DMS53 (cell line): ENCODE results near the gene NAA60.

Source experiments
- DNase-seq: peaks from one replicate; lab custom pipeline; 2025; lab: John Stamatoyannopoulos, UW

The NAA60 gene

DNA sequence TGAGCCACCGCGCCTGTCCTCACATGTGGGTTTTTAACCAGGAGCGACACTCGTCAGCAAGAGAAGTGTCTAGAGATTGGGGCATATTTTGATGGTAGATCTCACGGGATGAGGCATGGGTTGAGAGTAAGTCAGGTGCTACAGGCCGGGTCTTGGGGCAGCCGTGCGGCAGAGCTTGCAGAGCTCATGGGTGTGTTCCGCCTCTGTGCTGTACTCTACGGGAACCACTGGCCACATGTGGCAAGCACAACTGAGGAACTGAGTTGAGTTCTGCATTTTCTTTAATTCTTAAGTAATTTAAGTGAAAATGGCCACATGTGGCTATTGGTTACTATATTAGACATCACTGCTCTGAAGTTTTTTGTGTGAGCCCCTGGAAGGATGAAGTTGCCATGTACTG, 66.9 kb downstream of the NAA60 start:
- no peak for DNase-seq

DNA sequence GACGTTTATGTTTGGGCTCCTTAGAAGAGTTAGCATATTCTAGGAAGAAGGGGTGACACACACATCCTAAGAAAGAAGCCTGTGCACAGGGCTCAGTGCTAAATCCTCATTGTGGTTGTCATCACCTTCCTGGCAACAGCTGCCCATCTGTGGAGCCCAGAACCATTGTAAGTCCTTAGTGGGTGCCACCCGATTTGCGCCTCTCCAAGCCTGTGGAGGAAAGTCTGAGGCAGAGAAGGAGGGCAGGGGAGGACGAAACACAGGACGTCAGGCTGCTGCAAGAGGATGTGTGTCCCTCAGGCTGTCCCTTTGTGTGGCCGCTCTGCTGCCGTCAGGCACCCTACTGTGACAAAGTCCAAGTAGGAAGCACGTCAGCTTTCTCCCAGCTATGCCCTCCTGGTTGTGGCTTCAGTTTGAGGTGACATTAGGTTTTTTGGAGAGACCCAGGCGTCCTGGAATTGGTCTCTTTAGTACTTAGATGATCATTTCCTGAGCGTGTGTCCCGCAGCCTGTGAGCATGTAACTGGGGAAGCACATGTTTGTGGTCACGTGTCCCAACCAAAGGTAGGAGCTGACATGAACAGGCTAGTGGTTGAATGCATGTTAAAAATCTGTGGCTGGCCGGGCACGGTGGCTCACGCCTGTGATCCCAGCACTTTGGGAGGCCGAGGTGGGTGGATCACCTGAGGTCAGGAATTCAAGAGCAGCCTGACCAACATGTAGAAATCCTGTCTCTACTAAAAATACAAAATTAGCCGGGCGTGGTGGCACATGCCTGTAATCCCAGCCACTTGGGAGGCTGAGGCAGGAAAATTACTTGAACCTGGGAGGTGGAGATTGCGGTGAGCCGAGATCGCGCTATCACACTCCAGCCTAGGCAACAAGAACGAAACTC, 68.1 kb downstream of the NAA60 start:
- DNase-seq, result no peak

DNA sequence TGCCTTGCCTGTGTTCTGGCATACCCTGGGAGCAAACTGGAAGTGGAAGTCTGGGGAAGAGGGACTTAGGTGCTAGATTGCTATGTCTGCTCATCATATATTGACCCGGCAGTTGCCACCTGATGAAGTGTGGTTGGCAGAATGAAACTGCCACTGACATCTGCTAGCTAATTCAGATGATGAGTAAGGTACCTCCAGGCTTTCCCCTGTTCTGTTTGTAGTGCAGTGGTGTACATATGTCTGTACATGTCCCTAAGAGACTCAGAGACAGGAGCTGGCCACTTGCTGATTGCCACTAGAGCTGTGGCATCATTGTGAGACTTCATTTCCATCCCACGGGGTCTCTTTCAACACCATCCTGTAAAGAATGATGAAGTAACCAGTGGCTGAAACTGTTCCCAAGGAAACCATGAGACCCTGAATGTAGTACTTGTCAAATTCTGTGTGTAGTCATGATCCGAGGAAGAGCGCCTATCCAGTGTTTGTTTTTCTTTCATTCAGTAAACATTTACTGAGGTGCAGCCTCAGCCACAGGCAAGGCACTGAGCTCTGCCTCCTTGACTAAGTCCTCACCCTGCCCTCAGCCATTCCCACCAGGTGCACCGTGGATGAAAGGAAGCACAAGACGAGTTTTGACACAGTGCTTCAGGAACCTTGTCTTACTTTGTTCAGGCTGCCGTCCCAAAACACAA, 70.6 kb downstream of the NAA60 start:
- DNase-seq, result peak; percentile 84

DNA sequence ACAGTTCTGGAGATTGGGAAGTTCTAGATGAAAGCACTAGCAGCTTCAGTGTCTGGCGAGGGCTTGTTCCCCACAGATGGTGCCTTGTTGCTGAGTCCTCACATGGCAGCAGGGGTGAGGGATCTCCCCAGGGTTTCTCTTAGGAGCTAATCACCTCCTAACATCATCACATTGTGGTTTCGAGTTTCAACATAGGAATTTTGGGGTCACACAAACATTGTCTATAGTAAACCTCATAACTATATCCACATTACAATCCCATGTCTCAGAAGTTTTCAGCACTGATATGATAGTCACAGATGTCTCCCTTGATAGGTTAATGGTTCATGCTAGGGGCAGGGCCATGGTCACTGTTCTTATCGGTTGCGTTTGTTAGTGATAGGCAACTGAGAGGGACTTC, 71.1 kb downstream of the NAA60 start:
- no peak for DNase-seq

DNA sequence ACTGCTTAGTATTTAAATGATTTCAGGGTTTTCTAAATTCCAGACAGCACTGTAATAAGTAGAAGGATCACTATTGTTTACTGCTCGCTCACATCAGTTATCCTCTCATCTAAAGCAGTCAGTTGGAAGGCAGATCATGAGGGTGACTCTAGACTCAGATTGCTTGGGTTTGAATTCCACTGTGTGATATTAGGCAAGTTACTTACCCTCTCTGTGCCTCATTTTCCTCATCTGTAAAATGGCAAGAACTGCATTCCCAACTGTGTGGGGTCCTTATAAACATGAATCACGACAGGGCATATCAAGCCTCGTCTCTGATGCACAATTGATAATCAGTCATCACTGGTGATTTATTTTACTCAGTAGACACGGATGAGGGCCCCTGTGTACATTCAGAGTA, 72.4 kb downstream of the NAA60 start:
- no peak for DNase-seq

DNA sequence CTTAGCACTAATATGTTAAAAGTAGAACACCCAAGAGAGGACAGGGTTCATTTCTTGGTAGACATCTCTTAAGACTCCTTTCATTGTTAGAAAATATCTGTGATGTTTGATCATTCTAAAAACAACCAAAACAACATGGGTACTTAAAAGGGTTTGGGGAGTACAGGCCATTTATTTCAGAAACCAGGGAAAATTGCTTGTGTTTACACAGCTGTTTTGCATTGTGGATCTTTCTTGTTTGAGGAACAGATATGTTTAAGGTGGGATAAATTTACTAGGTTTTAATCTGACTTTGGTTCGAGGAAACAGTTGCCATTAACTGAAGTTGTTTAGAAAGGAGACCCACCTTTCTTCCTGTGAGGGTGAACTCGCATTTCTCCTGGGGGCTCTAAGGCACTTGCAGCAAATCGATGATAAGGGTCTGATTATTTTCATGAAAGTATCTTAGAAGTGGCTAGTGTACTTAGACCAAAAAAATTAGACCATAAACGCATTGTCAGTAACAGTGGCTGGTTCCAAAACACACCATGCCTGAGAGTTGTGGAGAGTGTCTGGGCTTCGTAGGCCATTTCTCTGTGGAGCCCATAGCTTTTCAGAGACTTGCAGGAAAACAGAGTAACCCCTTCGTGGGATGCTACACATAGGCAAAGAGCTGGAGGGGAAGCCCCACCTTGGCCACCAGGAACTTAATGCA, 75.0 kb downstream of the NAA60 start:
- DNase-seq, result peak; percentile 49

DNA sequence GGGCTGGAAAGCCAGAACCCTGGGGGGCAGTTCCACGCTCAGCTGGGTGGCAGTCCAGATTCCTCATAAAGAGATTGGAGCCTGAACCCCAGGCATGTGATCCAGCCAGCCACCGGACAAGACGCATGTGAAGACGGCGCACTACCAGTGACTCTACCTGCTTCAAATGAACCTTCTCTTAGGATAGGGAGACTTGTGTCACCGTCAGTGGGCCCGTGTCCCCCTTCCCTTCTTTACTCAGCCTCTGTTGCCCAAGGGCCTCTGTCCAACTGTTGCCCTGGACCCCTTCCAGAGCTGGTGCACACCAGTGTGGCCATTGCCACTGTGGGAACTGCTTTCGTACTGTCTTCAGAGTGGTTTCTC, 75.5 kb downstream of the NAA60 start:
- no peak for DNase-seq

DNA sequence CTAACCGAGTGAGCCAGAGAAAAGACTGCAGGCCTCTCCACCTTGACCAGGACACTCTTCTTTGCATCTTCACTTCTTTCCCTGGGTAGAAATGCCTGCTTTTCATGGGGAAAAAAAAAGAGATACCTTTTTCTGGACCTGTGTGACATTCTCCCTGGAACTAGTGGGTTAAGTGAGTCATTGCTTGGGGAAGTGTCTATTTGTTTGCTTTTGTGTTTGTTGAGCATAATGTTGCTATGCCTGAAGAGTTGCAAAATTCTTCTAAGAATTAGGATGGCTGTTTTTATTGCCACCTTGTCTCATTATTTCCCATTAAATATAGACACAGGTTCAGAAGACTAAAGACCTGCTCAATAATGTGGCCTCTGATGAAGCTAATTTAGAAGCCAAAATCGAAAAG, 76.1 kb downstream of the NAA60 start:
- peak; percentile 56 for DNase-seq

DNA sequence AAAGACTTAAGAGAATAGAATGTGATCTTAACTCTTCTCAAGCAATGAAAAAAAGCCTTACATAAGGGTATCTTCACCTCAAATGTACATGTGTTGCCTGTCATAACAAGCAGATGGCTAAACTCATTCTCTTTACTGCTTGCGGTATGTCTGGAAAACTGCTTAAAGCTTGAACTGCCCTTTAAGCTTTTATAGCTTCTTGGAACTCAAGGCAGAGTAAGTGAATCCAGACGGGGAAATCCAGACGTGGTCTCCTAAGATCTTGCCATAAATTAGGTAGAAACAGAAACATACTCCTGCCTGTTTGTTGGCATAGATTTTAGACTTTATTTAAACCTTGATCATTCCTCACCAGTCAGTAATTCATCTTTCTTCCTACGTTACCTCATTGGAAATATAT, 76.9 kb downstream of the NAA60 start:
- no peak for DNase-seq

DNA sequence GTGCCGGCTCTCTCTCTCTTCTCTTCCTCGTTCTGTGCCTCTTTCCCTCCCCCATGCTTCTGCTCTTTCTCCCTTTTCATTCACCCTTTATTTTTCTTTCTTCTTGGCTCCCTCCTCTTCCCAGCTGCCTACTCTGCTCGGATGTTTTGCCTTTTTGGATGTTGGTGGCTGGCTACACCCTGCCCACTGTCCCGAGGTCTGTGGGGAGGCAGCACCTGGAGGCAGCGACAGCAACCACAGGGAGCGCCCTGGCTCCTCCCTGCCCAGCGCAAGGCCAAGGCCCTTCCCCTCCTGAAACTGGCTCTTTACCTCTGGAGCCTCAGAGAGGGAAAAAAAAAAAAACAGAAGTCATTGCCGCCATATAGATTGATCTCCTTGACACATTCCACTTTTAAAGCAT, 77.4 kb downstream of the NAA60 start:
- DNase-seq, result no peak

DNA sequence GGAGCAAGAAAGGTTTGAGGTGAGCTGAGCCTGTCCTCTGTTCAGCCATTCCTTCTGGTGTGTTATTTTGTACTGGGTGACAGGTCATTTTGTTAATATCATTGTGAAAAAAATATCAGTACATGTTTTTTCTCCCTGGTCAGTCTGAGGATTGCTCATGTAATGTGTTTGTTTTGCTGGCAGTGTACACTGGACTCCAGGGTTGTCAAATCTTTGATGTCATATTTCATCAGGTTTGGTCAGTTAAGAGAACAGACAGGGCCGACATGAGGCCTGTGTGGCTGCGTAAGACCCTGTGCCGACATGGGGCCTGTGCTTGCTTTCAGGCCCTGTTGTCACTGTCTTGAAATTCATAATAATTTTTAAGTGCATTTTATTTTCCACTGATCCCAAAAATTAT, 79.8 kb downstream of the NAA60 start:
- DNase-seq, result no peak

DNA sequence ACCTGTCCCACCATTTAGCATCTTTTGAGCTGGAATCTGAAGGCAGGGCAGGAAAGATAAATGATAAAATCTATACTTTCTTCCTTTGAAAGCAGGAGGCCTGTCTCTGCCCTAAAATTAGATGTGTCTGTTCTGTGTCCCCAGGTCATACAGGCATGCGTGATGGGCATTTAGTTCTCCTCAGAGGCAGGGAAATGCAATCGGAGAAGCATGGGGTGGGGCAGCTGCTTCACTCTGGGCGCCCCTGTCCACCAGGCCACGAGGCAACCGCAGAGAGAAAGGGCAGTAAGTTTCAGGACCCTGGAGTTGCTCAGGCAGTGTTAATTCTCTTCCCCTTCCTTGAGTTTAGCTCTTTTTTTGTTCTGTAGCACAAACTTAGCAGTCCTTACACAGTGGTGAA, 82.5 kb downstream of the NAA60 start:
- no peak for DNase-seq

DNA sequence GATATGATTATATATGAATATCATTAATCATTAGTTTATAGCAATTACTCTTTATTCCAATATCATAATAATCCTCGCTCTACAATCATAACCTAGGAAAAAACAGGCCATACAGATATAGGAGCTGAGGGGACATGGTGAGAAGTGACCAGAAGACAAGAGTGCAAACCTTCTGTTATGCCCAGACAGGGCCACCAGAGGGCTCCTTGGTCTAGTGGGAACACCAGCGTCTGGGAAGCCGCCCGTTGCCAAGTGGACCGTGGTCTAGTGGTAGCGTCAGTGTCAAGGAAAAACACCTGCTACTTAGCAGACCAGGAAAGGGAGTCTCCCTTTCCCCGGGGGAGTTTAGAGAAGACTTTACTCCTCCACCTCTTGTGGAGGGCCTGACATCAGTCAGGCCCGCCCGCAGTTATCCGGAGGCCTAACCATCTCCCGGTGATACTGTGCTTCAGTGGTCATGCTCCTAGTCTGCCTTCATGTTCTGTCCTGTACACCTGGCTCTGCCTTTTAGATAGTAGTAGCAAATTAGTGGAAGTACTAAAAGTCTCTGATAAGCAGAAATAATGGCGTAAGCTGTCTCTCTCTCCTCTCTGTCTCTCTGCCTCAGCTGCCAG, 83.8 kb downstream of the NAA60 start:
- peak; percentile 87 for DNase-seq

DNA sequence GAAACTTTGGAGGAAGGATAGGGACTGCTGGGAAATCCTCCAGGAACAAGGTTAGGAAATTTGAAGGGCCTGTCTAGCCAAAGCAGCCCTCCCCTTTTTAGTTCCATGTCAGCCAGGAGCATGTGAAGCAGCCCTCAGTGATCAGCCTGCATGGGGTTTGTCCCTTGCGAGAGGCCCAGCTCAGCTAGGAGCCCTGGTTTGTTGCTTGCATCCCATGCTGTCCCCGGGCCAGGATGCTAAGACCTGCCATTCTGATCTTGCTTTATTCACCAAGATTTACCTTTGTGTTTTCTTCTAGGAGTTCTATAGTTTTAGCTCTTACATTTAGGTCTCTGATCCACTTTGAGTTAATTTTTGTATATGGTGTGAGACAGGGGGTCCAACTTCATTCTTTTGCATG, 84.9 kb downstream of the NAA60 start:
- no peak for DNase-seq

DNA sequence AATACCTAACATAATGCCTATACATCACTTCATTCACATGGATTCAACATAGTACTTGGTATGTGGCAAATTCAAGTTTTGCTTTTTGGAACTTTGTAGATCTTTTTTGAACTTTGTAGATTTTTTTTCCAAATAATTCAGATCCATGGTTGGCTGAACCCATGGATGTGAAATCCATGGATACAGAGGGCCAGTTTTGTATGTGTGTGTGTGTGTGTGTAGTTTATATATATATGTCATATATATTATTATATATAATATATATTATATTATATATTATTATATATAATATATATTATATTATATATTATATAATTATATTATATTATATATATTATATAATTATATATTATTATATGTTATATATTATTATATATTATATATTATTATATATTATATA, 85.7 kb downstream of the NAA60 start:
- DNase-seq, result no peak

DNA sequence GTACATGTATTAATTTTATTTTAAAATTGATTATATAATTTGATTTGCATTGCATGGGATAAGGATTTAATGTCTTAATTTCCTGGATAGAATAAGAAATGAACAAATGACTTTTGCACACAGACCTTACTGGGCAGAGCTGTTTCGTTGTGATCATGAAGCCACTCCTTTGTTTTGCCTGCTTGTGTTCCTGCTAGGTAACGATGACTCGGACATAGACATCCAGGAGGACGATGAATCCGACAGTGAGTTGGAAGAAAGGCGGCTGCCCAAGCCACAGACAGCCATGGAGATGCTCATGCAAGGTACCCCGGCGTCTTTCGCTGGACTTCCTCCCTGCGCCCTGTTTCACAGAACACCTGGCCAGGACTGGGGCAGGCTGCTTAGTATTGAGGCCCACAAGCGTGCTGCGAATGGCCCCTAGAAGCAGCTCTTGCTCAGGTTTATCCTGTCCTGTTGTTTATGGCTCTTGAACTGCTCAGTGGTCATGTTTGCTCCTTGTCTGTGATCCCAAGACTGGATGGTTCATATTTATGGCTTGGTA, 87.0 kb downstream of the NAA60 start:
- DNase-seq, result no peak

DNA sequence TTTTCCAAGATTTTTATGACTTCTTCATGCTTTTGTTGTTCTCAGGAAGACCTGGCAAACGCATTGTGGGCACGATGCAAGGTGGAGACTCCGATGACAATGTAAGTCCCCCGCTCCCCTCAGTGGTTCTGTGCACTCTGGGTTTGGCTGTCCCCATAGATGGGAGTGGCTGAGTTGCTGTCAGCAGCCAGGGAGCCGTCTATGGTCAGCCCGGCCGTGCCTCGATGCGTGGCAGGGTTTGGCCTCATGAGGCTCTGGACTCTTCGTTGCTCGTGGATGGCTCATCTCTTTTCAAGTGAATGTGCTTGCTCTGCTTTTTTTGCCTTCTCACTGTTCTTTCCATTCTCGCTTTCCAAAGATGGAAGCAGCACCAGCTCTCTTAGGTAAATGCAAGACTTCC, 89.3 kb downstream of the NAA60 start:
- no peak for DNase-seq

DNA sequence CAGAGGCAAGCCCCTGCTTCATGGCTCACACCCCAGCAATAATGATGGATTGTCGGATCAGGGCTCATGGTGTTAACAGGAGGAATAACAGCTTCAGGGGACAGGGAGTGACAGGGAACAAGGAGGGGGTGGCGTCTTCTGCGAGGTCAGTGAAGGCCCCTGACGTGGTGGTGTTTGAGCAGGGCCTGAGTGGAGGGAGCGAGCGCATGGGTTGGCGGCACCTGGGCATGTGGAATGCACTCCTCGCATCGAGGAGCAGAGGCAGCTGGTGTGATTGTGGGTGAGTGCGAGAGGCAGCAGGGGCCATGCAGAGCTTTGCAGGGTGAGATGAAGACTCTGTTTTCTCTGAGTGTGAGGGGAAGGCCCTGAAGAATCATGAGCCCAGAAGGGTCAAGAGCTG, 90.6 kb downstream of the NAA60 start:
- DNase-seq, result no peak

DNA sequence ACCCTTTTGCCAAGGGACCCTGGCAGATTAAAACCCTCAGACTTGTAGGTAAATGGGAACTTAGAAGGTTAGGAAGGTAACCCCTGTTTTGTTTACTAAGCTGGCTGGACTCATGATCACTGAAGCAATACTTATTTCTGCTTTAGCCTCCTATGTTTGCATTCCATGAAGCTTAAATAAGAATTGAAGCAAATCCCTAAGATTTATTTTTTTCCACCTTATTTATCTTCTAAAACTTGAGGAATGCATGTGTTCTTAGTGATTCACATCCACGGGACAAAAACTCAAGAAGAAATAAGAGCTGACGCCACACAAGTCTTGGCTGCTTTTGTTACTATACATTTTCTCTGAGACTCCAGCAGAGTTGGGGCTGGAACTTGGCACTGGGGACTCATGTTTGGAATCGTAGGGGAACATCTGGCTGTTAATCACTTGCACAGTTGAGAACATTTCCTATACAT, 92.8 kb downstream of the NAA60 start:
- DNase-seq, result no peak
